Daoy (cell line): ENCODE results near the gene KDM4B. TPM values are rescaled to one million over a fixed set of nuclear protein-coding genes. Genes with fewer than 3 reads are reported as not detected.
"Not testable (repeated sequence)": the region's sequence is repeated elsewhere in the genome, so short reads cannot be mapped to it uniquely, and the experiment has no call there.

ENCODE experiments used
- DNase-seq: peaks from one replicate; pipeline ENCODE4 v3.0.0-alpha.2; 2015; ENCODE audit warnings: low read depth
- total RNA-seq: library from RNA; depleted of rRNA; stranded (reverse); fragments of >200 nt; shearing (Covaris generic); gene quantifications from 2 replicates; pipeline ENCODE4 v1.2.3, GENCODE V29; 2014

KDM4B gene
- total RNA-seq, 1 experiment from 2014 or later: 4.2 TPM

- no peak for DNase-seq
Measured at GRCh38 chr19:5149508-5149907, 180.6 kb downstream of the KDM4B start.

GRCh38 chr19:5149932-5150901 lies 181.3 kb downstream of the KDM4B start:
- no peak for DNase-seq

- DNase-seq: no peak
Measured at GRCh38 chr19:5150902-5151741, 182.2 kb downstream of the KDM4B start.

GRCh38 chr19:5152013-5152763 lies 183.3 kb downstream of the KDM4B start:
- DNase-seq: no peak

- DNase-seq: no peak
Measured at GRCh38 chr19:5152767-5153532, 184.0 kb downstream of the KDM4B start.

- no peak for DNase-seq
Measured at GRCh38 chr19:5153601-5154128, 184.8 kb downstream of the KDM4B start.

GRCh38 chr19:5154129-5154798 lies 185.4 kb downstream of the KDM4B start:
- DNase-seq: peak; percentile 40

- DNase-seq: no peak
Measured at GRCh38 chr19:5154799-5155426, 186.0 kb downstream of the KDM4B start.

GRCh38 chr19:5155586-5156210 lies 186.8 kb downstream of the KDM4B start:
- DNase-seq: no peak

- DNase-seq: no peak
Measured at GRCh38 chr19:5156231-5156986, 187.5 kb downstream of the KDM4B start.

- no peak for DNase-seq
Measured at GRCh38 chr19:5157186-5157585, 188.3 kb downstream of the KDM4B start.

- not testable (repeated sequence) for DNase-seq
Measured at GRCh38 chr19:5158549-5159134, 189.7 kb downstream of the KDM4B start.

- DNase-seq: not testable (repeated sequence)
Measured at GRCh38 chr19:5160158-5160795, 191.4 kb downstream of the KDM4B start.

GRCh38 chr19:5164845-5165696 lies 196.2 kb downstream of the KDM4B start:
- not testable (repeated sequence) for DNase-seq

GRCh38 chr19:5165697-5166019 lies 196.7 kb downstream of the KDM4B start:
- DNase-seq: no peak

GRCh38 chr19:5166262-5166661 lies 197.3 kb downstream of the KDM4B start:
- DNase-seq: no peak

- DNase-seq: peak; percentile 25
Measured at GRCh38 chr19:5170329-5170745, 201.4 kb downstream of the KDM4B start.
